GM20000 (cell line): Measurements from ENCODE around the gene WBP1.

ENCODE experiments used
- DNase-seq: peaks from one replicate; pipeline ENCODE4 v3.0.0; 2012; ENCODE audit warnings: low spot score
- TF ChIP-seq, protein P1 (sequence below): IDR thresholded peaks from 2 replicates; pipeline ENCODE4 v1.5.1; 2012; ENCODE audit warnings: mild to moderate bottlenecking, control low read depth; ENCODE audit errors: extremely low read depth, missing control alignments

Gene WBP1

DNA sequence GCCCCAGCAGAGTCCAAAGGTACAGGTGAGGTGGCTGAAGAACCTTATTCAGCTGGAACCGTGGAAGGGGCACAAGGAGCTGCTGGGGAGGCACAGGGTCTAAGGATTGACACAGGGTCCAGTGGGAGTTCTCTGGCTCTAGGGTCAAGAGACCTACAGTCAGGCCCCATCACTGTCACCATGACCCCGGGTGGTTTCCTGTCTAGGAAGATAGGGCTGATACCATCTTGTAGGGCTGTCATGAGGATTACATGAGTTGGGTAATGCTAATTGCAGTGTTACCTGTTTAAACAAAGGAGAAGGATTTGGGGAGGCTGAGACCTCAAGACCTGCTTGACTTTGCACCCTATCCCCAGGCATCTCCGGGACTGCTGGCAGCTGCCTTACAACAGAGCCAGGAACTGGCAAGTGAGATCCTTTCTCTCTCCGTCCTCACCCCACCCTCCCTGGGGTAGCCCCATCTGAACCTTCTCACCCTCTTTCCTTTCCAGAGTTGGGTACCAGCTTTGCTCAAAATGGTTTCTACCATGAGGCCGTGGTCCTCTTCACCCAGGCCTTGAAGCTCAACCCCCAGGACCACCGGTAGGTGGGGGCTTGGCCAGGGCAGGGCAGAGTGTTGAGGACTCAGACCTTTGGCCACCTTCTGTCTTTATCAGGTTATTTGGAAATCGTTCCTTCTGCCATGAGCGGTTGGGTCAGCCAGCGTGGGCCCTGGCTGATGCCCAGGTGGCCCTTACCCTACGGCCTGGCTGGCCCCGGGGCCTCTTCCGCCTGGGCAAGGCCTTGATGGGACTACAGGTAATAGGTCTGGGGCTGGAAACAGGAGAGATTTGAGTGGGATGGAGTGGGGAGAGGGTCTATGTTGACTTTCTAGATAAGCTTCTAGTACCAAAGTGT, 33.7 kb downstream of the WBP1 start:
- DNase-seq = no peak
- TF ChIP-seq, protein P1, sequence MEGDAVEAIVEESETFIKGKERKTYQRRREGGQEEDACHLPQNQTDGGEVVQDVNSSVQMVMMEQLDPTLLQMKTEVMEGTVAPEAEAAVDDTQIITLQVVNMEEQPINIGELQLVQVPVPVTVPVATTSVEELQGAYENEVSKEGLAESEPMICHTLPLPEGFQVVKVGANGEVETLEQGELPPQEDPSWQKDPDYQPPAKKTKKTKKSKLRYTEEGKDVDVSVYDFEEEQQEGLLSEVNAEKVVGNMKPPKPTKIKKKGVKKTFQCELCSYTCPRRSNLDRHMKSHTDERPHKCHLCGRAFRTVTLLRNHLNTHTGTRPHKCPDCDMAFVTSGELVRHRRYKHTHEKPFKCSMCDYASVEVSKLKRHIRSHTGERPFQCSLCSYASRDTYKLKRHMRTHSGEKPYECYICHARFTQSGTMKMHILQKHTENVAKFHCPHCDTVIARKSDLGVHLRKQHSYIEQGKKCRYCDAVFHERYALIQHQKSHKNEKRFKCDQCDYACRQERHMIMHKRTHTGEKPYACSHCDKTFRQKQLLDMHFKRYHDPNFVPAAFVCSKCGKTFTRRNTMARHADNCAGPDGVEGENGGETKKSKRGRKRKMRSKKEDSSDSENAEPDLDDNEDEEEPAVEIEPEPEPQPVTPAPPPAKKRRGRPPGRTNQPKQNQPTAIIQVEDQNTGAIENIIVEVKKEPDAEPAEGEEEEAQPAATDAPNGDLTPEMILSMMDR = no peak

DNA sequence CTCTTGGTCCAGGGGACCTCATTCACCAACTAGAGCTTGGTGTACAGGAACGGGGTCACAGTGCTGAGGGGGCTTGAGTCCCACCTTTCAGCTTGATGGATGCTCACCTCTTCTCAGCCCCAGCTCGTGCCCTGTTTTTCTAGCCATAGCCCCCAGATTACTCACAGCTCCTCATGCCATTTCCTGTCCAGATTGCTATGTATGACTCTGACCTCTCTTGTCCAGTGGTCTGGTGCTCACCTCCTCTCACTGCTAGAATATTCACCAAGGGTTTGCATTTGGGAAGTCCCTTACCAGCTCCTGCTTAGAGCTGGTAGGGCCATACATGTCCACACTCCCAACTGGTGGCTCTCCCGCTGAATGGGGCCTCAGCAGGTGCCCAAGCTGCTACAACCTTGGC, 35.3 kb downstream of the WBP1 start:
- TF ChIP-seq, protein P1 = no peak
- DNase-seq = no peak

DNA sequence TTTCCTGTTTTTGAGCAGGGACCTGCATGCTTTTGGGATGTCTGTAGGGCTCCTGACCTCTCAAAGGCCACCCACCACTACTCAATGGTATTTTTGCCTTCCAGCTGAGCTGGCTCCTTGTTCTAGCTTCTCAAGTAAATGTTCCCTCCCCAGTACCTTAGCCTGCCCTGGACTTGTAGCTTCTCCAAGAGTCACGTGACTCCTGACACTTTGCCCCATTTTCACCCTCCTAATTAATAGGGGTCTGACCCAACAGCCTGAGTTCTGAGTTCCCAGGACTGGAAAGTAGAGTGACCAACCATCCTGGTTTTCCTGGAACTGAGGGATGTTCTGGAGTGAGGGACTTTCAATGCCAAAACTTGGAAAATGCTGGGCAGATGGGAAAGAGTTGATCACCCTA, 37.2 kb downstream of the WBP1 start:
- DNase-seq = no peak
- TF ChIP-seq, protein P1 = no peak

DNA sequence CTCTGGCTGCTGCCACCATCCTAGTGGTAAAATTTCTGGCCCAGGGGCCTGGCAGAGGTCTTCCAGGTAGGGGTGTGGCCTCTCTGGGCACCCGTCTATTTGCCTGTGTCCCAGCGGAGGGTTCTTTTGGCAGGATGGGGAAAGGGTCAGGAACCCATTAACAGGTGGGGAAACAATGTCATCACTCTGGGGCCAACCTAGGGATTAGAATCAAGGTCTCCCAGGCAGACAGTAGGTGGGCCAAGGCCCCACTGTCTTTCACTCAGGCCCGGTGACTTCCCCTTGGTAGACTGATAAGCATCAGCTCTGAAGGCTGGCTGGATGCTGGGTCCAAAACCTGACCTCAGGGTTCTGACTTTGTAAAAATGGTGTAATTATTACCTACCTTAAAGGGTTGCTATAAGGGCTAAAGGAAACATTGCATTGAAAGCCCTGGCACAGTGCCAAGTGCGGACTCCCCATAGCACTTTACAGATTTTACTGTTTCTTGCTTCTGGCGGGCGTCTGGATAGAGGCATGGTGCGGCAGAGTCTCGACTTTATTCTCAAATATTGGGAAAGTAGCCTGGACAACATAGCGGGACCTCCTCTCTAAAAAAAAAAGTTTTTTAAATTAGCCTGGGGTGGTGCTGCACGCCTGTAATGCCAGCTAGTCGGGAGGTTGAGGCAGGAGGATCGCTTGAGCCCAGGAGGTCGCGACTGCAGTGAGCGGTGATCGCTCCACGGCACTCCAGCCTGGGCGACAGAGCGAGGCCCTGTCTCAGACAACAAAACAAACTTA, 38.9 kb downstream of the WBP1 start:
- TF ChIP-seq, protein P1 = no peak
- DNase-seq = no peak

DNA sequence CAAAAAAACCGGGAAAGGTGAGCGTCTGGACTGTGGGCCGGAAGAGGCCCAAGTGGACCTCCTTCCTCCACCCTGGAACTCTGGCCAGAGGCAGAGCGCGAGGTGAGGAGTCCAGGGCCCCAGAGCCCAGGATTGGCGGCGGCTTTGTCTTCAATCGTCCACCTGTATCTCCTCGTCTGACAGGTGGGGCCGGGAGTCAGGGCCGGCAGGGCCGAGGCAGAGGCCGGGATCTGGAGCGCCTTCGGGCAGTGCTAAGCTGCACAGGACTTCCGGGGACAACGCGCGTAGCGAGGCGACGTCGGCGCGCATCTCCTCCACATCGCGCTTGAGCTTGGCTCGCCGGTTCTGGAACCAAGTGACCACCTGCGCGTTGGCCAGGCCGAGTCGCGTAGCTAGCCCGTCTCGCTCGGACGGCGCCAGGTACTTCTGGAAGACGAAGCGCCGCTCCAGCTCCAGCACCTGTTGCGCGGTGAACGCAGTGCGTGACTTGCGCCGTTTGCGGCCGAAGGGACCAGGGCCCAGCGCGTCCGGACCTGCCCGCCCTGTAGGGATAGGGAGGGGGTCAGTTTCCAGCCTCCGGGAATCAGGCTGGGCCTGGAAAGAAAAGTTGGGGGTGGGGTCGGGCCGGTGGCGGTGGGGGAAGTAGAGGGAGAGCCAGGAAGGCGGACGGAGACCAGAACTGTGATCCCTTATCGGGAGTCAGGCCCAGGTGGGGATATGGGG, 39.7 kb downstream of the WBP1 start:
- TF ChIP-seq, protein P1 = no peak
- DNase-seq = peak; percentile 55

DNA sequence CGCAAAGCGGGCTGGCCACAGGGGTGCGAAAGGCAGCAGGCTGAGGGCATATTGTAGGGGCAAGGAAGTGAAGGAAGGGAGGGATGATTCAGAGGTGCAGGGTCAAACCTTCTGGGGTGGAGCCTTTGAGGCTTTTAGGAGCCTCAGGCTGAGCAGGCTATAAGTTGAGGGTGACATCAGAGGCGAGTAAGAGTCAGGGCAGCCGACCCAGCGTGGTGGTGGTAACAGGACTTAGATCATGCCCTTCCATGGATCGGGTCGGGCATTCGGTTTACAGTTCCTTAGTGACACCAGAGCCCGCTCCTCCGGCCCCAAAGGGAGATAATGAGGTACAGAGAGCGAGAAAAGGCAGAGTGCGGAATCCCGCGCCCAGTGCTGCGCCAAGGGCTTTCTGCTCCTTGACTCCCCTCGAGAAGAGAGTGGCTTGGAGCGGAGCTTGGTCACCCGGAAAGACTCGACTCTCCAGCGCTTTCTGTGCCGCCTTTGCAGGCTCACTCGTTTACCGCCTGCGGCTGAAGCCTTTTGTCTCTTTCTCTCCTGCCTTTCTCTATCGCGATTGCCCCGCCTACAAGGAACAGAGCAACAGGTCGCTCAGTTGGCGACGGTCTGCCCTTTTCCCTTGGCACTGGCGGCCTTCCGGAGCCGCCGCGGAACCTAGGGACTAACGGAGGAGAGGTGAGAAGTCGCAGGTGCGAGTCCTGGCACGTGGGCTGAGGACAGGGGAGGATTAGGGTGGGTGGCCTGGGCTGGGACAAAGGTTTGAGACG, 40.4 kb downstream of the WBP1 start:
- DNase-seq = peak; percentile 49
- TF ChIP-seq, protein P1 = no peak
